Calu3 (cell line): Measurements from ENCODE around the gene PVRIG. TPM values are rescaled to one million over a fixed set of nuclear protein-coding genes. Genes with fewer than 3 reads are reported as not detected.
A peak's percentile ranks its signal among the peaks of the same experiment; 100 is the strongest.

ENCODE experiments used
- BruUV-seq: library from RNA; stranded (reverse); fragments of 400-500 nt; replicated peaks from 2 replicates; lab custom pipeline; 2021; lab: Mats Ljungman, UMichigan
- CTCF ChIA-PET: fragments of 300-600 bp; sonication (Branson Sonifier 250); formaldehyde crosslinking; loops from one replicate; lab custom pipeline; 2022; ENCODE audit warnings: antibody characterized with exemption; lab: Charles Lee
- DNase-seq: peaks from one replicate; pipeline ENCODE4 v3.0.0; 2022
- H3K27ac Mint-ChIP-seq: one replicate; pipeline ENCODE4 v1.8.0; 2022; ENCODE audit warnings: mixed read lengths; ENCODE audit not compliant: unreplicated experiment
- H3K27me3 Mint-ChIP-seq: one replicate; pipeline ENCODE4 v1.8.0; 2022; ENCODE audit warnings: mixed read lengths; ENCODE audit not compliant: unreplicated experiment
- H3K36me3 Mint-ChIP-seq: one replicate; pipeline ENCODE4 v1.8.0; 2022; ENCODE audit warnings: mild to moderate bottlenecking, moderate library complexity, mixed read lengths; ENCODE audit not compliant: insufficient read depth, unreplicated experiment
- H3K4me1 Mint-ChIP-seq: one replicate; pipeline ENCODE4 v1.8.0; 2022; ENCODE audit warnings: mild to moderate bottlenecking, low read depth, mixed read lengths; ENCODE audit not compliant: unreplicated experiment
- H3K4me3 Mint-ChIP-seq: one replicate; pipeline ENCODE4 v1.8.0; 2022; ENCODE audit warnings: mild to moderate bottlenecking, low read depth, moderate library complexity, mixed read lengths; ENCODE audit not compliant: unreplicated experiment
- H3K9me3 Mint-ChIP-seq: one replicate; pipeline ENCODE4 v1.8.0; 2022; ENCODE audit warnings: low read depth, mixed read lengths; ENCODE audit not compliant: unreplicated experiment
- intact Hi-C: fragments of 100-400 bp; cut with micrococcal nuclease; formaldehyde crosslinking; loops from one replicate; pipeline ENCODE4 v1.10.0; 2022; ENCODE audit not compliant: unreplicated experiment
- total RNA-seq: library from RNA; stranded (reverse); gene quantifications from 2 replicates; pipeline ENCODE4 v1.2.3, GENCODE V29; 2022
- TF ChIP-seq, protein P1 (sequence below): fragments of 200-600 bp; IDR thresholded peaks from one replicate; pipeline ENCODE4 v1.8.0; 2022; ENCODE audit warnings: antibody characterized with exemption; ENCODE audit not compliant: unreplicated experiment

The PVRIG gene
- total RNA-seq, 1 experiment from 2014 or later: not detected

DNA sequence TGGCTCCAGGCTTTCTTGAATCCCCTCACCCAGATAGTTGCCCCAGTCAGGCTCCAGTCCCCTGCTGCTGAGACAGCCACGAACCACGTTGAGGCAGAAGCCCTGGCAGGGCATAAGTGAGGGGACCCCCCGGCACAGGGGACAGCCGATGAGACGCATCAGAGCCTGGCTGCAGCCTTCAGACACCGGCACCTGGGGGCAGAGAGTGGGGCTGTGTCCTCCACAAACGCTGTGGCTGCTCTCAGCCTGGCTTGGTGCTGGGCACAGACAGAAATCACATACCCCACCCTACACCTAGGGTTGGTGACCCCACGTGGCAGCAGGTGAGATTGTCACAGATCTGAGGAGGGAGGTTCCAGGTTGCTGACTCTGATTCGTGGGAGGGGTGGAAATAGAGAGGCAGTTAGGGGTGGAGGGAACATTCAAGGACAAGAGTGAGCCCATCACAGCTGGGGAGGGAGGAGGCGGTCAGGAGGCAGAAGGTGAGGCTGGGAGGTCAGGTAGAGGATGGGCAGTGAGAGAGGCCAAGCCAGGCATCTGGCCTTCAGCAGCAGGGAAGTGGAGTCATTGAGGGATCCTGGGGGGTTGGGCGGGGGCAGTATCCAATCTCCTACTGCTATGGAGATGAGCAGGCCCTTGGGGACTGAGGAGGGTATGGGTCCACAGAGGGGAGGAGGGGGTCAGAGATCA, 45.8 kb upstream of the PVRIG start:
- no peak overlapping the region for H3K4me3 Mint-ChIP-seq
- DNase-seq: no peak

DNA sequence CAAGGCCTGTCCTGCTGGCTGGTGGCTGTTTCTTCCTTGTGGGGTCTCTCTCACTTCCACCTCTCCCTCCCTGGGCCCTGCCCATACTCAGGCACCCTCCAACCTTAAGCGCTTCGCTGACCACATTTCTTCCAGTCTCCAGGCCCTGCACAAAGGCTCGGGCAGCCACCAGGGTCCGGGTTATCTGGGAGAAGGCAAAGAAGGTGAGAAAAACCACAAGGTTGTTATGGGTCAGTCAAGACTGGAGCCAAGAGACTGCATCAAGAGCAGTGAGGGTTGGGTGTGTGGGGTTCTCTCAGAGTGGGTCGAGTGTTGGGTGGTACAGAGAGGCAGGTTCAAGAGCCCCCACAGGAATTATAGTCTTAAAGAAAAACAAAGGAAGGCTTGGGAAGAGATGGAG, 45.2 kb upstream of the PVRIG start:
- peaks cover 15% of the 10 kb centered on the region for H3K4me1 Mint-ChIP-seq
- no peak for DNase-seq
- peaks cover 59% of the 10 kb centered on the region for H3K27me3 Mint-ChIP-seq
- peaks cover 6% of the 10 kb centered on the region for H3K36me3 Mint-ChIP-seq
- no peak overlapping the region for H3K27ac Mint-ChIP-seq
- CTCF ChIA-PET: no interaction called here
- H3K4me3 Mint-ChIP-seq: no peak overlapping the region
- TF ChIP-seq, protein P1, sequence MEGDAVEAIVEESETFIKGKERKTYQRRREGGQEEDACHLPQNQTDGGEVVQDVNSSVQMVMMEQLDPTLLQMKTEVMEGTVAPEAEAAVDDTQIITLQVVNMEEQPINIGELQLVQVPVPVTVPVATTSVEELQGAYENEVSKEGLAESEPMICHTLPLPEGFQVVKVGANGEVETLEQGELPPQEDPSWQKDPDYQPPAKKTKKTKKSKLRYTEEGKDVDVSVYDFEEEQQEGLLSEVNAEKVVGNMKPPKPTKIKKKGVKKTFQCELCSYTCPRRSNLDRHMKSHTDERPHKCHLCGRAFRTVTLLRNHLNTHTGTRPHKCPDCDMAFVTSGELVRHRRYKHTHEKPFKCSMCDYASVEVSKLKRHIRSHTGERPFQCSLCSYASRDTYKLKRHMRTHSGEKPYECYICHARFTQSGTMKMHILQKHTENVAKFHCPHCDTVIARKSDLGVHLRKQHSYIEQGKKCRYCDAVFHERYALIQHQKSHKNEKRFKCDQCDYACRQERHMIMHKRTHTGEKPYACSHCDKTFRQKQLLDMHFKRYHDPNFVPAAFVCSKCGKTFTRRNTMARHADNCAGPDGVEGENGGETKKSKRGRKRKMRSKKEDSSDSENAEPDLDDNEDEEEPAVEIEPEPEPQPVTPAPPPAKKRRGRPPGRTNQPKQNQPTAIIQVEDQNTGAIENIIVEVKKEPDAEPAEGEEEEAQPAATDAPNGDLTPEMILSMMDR: no peak
- H3K9me3 Mint-ChIP-seq: no peaks in the 10 kb centered on the region
- intact Hi-C loops: no loop called here
- BruUV-seq: no TSS peak

More for the DNA sequence above, 45.8 kb upstream of the PVRIG start:
- H3K36me3 Mint-ChIP-seq: peaks cover 6% of the 10 kb centered on the region
- BruUV-seq: no TSS peak
- CTCF ChIA-PET: no interaction called here
- peaks cover 15% of the 10 kb centered on the region for H3K4me1 Mint-ChIP-seq
- no peak overlapping the region for H3K27ac Mint-ChIP-seq
- peaks cover 59% of the 10 kb centered on the region for H3K27me3 Mint-ChIP-seq
- intact Hi-C loops: no loop called here
- H3K9me3 Mint-ChIP-seq: no peaks in the 10 kb centered on the region
- TF ChIP-seq, protein P1: no peak

DNA sequence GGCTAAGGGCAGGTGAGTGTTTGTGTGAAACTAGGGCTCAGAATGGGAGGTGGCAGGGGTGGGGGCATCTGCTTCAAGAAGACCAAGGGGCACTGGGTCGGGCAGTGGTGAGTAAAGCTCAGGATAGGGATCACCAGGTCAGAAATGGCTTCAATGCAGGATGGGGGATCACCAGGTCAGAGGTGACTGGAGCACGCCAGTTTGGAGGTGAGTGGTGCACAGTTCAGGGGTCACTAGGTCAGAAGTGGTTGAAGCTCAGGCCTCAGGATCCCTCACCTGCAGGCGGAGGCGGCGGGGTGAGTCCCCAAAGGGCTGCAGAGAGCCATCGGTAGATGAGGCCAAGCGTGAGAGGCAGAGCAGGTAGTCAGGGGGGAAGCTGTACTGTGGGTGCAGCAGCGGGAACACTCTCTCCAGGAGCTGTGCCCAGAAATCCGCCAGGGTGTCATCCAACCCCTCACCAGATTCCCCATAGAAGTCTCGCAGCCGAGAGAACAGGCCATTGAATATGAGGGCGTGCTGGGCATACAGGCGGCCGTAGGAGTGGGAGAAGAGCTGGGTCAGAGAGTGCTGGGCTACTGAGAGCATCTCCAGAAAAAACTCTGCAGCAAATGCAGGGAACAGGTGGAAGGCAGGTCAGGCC, 44.3 kb upstream of the PVRIG start:
- peaks cover 10% of the 10 kb centered on the region for H3K4me1 Mint-ChIP-seq
- peaks cover 53% of the 10 kb centered on the region for H3K27me3 Mint-ChIP-seq
- H3K27ac Mint-ChIP-seq: no peak overlapping the region
- TF ChIP-seq, protein P1: no peak
- intact Hi-C loops: no loop called here
- no TSS peak for BruUV-seq
- DNase-seq: no peak
- no peaks in the 10 kb centered on the region for H3K9me3 Mint-ChIP-seq
- CTCF ChIA-PET: interaction anchor here (0.6 kb wide), 1 partner anchor 328 kb away, joined by 5 read pairs; no protein-coding TSS in a partner anchor
- H3K4me3 Mint-ChIP-seq: no peak overlapping the region
- peaks cover 6% of the 10 kb centered on the region for H3K36me3 Mint-ChIP-seq

DNA sequence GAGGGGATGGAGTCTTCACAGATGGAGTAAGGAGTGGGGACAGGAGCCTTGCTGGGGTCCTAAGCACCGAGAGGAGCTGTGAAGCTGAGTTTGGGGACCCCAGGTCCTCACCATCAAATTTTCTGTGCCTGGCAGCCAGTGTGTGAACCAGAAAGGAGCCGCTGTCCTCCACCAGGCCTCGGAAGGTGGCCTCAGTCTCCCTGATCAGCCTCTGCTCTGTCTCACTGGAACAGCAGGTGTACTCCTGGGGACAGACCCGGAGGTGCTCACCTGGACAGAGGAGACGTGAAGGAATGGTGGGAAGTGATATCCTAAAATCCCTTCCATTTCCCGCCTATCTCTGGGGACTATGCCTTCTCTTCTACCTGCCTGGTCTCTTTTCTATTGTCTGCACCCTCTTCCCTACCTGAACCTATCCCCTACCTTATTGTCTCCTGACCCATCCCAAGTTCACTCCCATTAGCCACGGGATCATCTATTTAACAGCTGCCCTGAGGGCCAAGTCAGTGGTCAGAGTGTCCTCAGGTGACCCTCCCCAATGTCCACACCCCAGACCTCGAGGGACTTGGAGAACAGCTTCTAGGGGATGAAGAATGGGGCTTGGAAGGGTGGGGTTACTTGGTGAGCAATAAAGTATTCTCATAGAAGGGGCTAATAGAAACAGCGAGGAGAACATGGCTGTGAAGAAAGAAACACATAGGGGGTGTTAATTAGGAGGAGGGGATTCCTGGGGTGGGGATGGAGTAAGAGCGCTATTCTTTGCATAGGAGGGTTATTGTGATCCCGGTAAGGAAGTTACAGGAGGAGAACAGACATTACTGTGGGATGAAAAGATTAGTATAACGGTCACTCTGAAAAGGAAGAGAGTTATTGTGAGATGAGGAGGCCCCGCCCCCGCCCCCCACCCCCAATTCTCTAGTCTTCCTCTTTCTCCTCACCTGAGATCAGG, 43.4 kb upstream of the PVRIG start:
- H3K4me3 Mint-ChIP-seq: peak overlapping the region; percentile 62
- no peaks in the 10 kb centered on the region for H3K9me3 Mint-ChIP-seq
- CTCF ChIA-PET: interaction anchor here (0.6 to 0.8 kb wide), 2 partner anchors 27 to 48 kb away, joined by 3 read pairs; partner anchors contain the start of gene LAMTOR4
- H3K36me3 Mint-ChIP-seq: peaks cover 6% of the 10 kb centered on the region
- peaks cover 5% of the 10 kb centered on the region for H3K4me1 Mint-ChIP-seq
- no TSS peak for BruUV-seq
- H3K27ac Mint-ChIP-seq: no peak overlapping the region
- intact Hi-C loops: no loop called here
- TF ChIP-seq, protein P1: no peak
- H3K27me3 Mint-ChIP-seq: peaks cover 51% of the 10 kb centered on the region
- DNase-seq: no peak
